Skin of body (tissue), 2 donors: ENCODE results near the gene MMP24. TPM values are rescaled to one million over a fixed set of nuclear protein-coding genes. Genes with fewer than 3 reads are reported as not detected.
A peak's percentile ranks its signal among the peaks of the same experiment; 100 is the strongest.
"Not testable (repeated sequence)": the region's sequence is repeated elsewhere in the genome, so short reads cannot be mapped to it uniquely, and the experiment has no call there.

ENCODE experiments used
- DNase-seq: peaks from one replicate; lab custom pipeline; 2025; lab: John Stamatoyannopoulos, UW
- total RNA-seq: library from RNA; depleted of rRNA; stranded (reverse); fragments of >200 nt; gene quantifications from one replicate; pipeline ENCODE4 v1.2.3, GENCODE V29; 2014

The MMP24 gene
- total RNA-seq, 1 donor from 2014 or later: 0.39 TPM

- DNase-seq: no peak
These were observed 9.9 kb upstream of the MMP24 start for GRCh38 chr20:35216541-35216940.

GRCh38 chr20:35223941-35224340 lies 2.5 kb upstream of the MMP24 start:
- DNase-seq: no peak

GRCh38 chr20:35224536-35224935 lies 2.0 kb upstream of the MMP24 start:
- DNase-seq: no peak

GRCh38 chr20:35225319-35226125 lies 968 bp upstream of the MMP24 start:
- DNase-seq: peak; percentile 9

- DNase-seq: no peak
These were observed 593 bp downstream of the MMP24 start for GRCh38 chr20:35226884-35227681.

GRCh38 chr20:35232575-35232974 lies 6.1 kb downstream of the MMP24 start:
- no peak for DNase-seq

GRCh38 chr20:35235881-35236280 lies 9.4 kb downstream of the MMP24 start:
- DNase-seq: no peak

GRCh38 chr20:35237486-35237885 lies 11.0 kb downstream of the MMP24 start:
- no peak for DNase-seq

- DNase-seq: no peak
These were observed 11.7 kb downstream of the MMP24 start for GRCh38 chr20:35238170-35238569.

- DNase-seq: no peak
These were observed 12.2 kb downstream of the MMP24 start for GRCh38 chr20:35238735-35239134.

GRCh38 chr20:35240083-35240810 lies 13.8 kb downstream of the MMP24 start:
- no peak for DNase-seq

GRCh38 chr20:35240811-35241293 lies 14.4 kb downstream of the MMP24 start:
- DNase-seq: no peak

- no peak for DNase-seq
These were observed 16.8 kb downstream of the MMP24 start for GRCh38 chr20:35243317-35243716.

- DNase-seq: no peak
These were observed 17.5 kb downstream of the MMP24 start for GRCh38 chr20:35243986-35244385.

- no peak for DNase-seq
These were observed 20.2 kb downstream of the MMP24 start for GRCh38 chr20:35246723-35247122.

GRCh38 chr20:35248641-35249475 lies 22.4 kb downstream of the MMP24 start:
- no peak for DNase-seq

GRCh38 chr20:35251613-35251940 lies 25.1 kb downstream of the MMP24 start:
- DNase-seq: no peak

- no peak for DNase-seq
These were observed 25.6 kb downstream of the MMP24 start for GRCh38 chr20:35252037-35252461.

- not testable (repeated sequence) for DNase-seq
These were observed 26.1 kb downstream of the MMP24 start for GRCh38 chr20:35252598-35252997.

GRCh38 chr20:35253010-35253409 lies 26.5 kb downstream of the MMP24 start:
- no peak for DNase-seq

GRCh38 chr20:35254448-35254999 lies 28.0 kb downstream of the MMP24 start:
- DNase-seq: no peak
